Activated CD8-positive, alpha-beta memory T cell treated with anti-CD3 and anti-CD28 coated beads, Interleukin-2, amount 50 U/mL, for 48 hours (primary cell): ENCODE measurements around the gene DUS2.
"Not testable (repeated sequence)": the region's sequence is repeated elsewhere in the genome, so short reads cannot be mapped to it uniquely, and the experiment has no call there.

Experiments
- DNase-seq: peaks from one replicate; pipeline ENCODE4 v3.0.0-alpha.2; 2020

DUS2 gene

DNA sequence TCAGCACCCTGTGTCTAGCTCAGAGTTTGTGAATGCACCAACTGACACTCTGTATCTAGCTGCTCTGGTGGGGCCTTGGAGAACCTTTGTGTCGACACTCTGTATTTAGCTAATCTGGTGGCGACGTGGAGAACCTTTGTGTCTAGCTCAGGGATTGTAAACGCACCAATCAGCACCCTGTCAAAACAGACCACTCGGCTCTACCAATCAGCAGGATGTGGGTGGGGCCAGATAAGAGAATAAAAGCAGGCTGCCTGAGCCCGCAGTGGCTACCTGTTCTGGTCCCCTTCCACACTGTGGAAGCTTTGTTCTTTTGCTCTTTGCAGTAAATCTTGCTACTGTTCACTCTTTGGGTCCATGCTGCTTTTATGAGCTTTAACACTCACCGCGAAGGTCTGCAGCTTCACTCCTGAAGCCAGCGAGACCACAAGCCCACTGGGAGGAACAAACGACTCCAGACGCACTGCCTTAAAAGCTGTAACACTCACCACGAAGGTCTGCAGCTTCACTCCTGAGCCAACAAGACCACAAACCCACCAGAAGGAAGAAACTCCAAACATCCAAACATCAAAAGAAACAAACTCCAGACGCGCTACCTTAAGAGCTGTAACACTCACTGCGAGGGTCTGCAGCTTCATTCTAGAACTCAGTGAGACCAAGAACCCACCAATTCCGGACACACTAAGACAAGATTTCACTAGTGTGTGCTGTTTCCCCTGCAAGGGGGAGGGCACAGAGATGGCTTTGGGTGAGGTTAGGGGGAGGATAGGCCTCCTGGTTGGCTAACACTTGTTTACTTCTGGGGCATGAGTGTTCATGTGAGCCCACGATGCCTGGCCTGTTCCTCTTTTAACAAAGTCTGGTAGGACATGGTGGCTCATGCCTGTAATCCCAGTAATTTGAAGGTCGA, 24.1 kb upstream of the DUS2 start, which contains the start of gene DPEP2:
TSS of gene DPEP2 (minus strand) at position 706 of the 910 bp plus-strand sequence. CDS start 6,272 bp downstream, outside the sequence.
- DNase-seq = not testable (repeated sequence)

DNA sequence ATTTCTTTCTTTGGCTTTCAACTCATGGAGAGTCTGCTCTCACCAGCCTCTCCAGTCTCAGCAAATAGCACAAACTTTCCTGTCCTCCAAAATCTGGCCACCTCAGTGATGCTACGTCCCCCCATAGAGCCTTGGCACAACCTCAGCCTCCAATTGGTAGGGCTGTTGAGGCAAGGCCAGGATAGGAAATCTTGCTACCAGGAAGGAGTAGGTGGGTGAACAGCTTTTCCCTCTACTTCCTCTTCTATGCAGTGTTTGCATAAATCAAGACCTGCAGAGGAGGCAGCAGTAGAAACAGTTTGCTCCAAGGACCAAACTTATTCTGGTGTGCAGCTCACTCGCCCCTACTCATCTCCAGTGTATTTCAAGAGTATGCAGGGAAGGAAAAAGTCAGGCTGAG, 23.1 kb upstream of the DUS2 start:
- no peak for DNase-seq

DNA sequence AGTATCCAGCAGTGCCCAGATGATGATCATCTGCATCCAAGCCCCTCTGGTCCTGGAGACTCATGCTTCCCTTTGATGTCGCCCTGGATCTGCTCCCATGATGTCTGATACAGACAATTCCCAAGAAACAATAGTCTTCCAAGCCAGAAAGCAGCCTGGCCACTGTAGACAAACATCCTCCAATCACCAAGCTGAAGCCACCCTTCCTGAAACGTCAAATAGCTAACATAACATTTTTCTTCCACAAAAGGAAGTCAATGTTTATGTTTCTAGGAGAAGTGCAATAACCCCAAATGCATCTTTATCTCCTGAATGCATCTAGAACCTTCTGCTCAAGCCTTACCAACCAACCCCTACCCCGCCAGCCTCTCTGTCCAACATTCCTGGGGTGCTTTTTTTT, 22.6 kb upstream of the DUS2 start:
- no peak for DNase-seq

DNA sequence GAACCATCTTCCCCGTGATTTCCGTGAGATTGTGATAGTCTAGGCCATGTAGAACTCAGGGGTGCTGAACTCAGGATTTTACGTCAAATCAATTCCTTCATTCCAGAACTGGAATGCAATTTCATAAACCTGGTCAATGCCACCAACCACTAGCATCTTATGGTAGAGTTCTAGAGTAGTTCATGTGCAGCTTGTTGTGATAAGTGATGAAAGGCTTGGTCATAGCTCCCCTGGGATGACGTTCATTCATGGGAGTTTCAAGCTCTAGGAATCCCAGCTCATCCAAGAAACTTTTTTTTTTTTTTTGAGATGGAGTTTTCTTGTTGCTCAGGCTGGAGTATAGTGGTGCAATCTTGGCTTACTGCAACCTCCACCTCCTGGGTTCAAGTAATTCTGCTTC, 20.1 kb upstream of the DUS2 start:
- no peak for DNase-seq

DNA sequence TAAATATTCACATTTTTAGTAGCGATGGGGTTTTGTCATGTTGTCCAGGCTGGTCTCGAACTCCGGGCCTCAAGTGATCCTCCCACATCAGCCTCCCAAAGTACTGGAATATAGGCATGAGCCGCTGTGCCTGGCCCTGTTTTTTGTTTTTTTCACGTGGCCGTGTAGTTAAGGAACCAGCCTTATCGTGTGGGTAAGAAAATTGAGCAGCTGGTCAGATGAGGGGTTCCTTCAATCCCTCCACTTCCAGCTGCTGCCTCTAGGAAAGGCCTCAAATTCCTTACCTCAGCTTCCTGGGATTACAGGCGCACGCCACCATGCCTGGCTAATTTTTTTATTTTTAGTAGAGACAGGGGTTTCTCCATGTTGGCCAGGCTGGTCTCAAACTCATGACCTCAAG, 17.9 kb upstream of the DUS2 start:
- no peak for DNase-seq

DNA sequence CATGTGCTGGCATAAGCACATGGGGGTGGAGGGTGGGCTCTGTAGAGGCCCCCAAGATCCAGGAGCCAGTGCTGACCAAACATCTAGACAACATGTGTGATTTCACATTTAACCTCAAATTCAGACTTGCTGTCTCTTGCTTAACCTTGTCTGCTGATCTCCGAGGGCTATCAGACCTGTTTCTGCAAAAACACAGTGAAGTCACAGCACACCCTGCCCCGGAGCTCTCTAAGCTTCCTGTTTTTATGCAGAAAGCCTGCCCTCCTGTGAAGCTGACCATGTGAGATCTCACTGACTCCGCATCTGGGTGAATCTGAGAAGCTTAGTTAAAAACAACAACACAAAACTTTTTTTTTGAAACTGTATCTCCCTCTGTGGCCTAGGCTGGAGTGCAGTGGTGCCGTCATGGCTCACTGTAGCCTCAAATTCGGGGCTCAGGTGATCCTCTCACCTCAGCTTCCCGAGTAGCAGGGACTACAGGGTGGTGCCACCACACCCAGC, 17.2 kb upstream of the DUS2 start:
- DNase-seq = no peak

DNA sequence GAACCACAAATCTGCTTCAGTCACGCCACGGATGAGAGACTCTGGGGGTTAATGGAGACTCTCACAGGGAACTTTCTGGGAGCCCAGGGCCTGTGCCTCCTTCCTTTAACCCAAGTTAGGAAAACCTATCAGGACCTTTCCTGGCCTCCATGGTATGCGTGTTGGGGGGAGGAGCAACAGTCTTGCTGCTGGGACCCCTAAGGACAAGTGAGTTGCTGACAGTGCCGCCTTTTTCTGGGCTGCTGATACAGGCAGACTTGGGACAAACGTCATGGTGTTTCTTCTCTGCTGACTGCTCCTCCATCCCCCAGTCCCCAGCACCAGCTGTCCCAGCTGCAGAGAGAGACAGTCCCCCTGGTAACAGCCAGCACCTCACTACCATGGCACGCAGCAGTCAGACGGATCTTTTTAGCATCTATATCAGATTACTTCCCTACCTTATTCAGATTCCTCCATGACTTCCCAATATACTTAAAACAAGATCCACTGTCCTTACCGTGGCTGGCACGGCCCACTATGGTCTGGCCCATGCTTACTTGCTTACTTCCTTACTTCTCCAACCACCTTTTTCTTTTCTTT, 13.8 kb upstream of the DUS2 start:
- no peak for DNase-seq

DNA sequence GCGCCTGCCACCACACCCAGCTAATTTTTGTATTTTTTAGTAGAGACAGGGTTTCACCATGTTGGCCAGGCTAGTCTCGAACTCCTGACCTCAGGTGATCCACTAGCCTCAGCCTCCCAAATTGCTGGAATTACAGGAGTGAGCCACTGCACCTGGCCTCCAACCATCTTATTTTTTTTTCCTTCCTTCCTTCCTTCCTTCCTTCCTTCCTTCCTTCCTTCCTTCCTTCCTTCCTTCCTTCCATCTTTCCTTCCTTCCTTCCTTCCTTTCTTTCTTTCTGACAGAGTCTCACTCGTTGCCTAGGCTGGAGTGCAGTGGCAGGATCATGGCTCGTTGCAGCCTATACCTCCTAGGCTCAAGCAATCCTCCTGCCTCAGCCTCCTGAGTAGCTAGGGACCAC, 13.2 kb upstream of the DUS2 start:
- not testable (repeated sequence) for DNase-seq

DNA sequence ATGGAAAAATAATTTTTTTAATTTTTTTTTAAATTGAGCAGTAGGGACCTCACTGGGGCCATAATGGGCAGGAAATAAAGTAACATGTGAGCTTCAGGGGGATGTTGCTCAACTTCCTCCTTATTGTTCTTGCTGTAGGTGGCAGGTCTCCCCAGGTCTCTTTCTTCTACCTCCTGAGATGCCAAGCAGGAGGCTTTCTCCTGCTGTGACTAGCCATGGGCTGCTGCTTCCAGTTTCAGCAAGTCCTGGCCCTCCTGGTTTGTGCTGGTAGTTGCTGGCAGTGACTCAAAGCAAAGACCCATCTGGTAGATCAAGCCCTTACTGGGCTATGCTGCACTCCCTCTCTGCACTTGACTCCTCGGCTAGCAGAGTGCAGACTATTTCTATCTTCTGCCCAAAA, 9.6 kb upstream of the DUS2 start:
- DNase-seq = no peak

DNA sequence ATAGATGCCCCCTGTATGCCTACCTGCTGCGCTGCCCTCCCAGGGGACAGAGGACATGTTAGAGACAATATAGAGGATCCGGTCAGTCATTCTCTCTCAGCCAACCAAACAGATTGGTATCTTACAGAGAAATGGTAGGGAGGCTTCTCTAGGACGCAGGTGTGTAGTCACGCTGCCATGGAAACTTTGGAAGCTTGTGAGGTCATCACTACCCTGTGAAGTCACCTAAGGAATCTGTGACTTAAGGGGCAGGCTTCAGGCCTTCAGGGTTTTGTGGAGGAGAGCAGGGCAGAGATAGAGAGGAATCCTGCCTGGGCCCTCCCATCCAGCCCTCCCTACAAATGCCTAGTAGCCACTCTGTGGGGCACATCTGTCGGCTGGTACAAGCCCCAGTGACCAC, 7.4 kb upstream of the DUS2 start, which contains the start of gene DPEP2NB:
TSS of gene DPEP2NB (minus strand) at position 231 of the 400 bp plus-strand sequence. CDS start at position 90, 141 bp downstream.
- no peak for DNase-seq

DNA sequence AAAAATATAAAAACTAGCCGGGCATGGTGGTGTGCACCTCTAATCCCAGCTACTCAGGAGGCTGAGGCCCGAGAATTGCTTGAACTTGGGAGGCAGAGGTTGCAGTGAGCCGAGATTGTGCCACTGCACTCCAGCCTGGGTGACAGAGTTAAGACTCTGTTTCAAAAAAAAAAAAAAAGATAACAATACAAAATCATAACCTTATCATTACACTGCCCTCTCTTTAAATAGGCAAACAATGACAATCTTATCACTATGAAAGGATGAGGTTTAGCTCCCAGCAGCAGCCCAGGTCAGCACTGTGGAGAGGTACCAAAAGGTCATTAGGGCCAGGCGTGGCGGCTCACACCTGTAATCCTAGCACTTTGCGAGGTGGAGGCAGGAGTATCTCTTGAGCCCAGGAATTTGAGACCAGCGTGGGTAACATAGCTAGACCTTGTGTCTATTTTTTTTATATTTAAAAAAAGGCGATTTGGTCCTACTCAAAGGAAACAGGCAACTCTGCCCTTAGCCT, 3.9 kb upstream of the DUS2 start:
- no peak for DNase-seq

DNA sequence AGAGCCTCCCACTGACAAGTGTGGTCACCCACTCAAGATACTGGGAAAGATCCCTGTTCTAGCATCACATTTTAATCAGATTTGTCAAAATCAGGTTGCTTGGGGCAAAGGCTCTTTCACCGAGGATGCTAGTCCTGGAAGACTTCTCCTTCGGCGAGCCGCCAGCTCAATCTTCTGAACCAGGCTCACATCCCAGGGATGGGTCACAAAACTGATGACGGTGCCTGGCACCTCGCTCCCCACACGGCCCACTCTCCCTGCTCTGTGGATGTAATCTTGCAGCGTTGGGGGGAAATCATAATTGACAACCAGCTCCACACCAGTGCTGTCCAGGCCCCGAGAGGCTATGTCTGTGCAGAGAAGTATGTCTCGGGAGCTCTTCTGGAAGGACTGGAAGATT, 1.6 kb upstream of the DUS2 start:
- DNase-seq = no peak

DNA sequence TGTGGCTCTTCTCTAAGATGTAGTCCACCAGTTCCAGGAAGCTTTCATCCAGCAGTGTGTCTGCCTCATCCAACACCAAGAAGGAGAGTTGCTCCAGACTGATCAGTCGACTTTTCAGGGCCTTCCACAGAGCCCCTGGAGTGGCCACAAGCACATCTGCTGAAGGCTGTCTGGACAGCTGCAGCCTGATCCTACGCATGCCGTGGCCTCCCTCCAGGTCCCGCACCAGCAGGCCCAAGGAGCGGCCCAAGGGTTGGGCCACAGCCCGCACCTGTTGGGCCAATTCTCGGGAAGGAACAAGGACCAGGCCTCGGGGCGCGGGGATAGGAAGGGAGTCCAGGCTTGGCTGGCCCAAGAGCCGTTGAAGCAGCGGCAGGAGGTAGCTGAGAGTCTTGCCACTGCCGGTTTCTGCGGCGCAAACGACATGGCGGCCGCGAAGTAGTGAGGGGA, 781 bp upstream of the DUS2 start:
- DNase-seq = no peak

DNA sequence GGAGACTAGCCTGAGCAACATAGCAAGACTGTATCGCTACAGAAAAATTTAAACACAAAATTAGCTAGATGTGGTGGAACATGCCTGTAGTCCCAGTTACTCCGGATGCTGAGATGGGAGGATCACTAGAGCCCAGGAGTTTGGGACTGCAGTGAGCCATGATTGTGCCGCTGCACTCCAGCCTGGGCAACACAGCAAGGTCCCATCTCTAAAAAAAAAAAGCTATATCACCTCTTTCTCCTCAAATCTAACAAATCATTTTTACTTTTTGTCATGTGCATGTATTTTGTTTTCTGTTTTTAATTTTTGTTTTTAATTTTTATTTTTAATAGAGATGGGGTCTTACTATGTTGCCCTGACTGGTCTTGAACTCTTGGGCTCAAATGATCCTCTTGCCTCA, 5.9 kb downstream of the DUS2 start:
- no peak for DNase-seq

DNA sequence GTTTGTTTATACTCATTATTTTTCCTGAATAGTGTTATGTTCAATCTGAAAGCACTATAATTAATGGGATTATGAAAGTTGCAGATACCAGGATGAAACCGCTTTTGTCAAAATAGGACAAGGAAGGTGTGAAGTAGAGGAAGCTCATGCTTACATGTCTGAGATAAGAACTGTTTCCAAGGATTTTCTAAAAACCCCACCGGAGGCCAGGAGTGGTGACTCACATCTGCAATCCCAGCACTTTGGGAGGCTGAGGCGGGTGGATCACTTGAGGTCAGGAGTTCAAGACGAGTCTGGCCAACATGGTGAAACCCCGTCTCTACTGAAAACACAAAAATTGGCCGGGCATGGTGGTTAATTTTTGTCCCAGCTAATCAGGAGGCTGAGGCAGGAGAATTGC, 7.0 kb downstream of the DUS2 start:
- DNase-seq = not testable (repeated sequence)

DNA sequence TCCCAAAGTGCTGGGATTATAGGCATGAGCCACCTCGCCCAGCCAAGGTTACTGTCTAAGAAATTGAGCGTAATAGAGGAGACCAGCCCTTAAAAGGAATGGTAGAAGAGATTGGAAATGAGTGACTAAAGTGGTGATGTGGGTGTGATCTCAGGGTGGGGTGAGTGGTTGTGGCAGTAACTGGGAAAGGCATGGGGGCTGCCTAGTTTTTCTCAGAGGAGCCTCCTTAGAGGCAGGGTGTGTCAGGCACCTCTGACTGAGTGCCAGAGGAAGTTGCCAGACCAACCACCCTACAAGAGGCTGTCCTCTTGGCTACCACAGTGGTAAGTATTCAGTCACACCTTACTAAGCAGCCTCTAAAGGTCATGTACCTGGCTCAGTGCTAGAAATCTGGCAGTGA, 8.9 kb downstream of the DUS2 start:
- DNase-seq = no peak

DNA sequence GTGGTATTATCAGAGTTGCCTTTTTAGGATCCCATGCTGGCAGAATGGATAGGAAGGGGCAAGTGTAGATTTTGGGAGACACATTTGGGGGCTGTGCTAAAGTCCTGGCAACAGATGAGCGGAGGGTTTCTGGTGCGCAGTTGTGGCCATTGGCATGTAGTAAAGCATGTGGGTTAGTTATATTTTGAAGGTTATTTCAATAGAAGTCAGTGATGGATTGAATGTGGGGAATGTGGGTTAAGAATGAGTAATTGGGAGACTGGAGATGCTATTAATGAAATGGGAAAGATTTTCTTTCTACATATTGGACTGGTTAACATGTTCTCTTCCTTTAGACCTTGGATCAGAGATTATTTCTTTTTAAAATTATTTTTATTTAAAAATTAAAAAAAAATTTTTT, 10.0 kb downstream of the DUS2 start:
- no peak for DNase-seq

DNA sequence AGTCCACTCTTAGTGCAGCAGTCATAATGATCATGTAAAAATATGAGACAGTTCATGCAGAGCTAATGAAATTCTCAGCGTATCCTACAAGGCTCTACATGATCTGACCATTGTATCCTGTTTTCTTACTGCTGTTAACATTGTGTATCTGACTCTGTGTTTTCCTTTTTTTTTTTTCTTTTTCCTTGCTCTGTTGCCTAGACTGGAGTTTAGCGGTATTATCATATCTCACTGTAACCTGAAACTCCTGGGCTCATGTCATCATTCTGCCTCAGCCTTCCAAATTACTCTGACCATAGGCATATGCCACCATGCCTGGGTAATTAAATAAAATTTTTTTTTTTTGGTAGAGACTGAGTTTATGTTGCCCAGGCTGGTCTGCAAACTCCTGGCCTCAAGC, 12.1 kb downstream of the DUS2 start:
- no peak for DNase-seq

DNA sequence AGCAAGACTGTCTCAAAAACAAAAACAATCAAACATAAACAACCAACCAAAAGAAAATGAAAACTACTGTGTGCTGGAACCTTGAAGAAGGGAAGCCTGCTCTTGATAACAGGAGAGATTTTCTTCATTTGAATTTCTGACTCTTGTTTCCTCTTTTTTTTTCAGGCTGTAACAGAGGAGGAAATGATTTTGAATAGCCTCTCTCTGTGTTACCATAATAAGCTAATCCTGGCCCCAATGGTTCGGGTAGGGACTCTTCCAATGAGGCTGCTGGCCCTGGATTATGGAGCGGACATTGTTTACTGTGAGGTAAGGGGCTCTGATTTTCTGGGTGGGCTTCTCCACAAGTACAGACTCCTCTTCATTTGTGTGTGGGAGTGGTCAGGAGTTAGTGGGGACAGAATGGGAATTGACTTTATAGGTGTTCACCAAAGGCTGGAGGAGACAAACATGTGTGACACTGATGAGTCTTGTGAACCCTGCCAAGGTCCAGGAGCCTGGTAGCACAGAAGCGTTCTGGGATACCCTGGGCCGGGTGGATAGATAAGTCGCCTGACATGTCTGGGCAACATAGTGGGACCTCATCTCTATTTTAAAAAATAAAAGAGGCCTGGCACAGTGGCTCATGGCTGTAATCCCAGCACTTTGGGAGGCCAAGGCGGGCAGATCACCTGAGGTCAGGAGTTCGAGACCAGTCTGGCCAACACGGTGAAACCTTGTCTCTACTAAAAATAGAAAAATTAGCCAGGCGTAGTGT, 14.9 kb downstream of the DUS2 start:
- DNase-seq = no peak

DNA sequence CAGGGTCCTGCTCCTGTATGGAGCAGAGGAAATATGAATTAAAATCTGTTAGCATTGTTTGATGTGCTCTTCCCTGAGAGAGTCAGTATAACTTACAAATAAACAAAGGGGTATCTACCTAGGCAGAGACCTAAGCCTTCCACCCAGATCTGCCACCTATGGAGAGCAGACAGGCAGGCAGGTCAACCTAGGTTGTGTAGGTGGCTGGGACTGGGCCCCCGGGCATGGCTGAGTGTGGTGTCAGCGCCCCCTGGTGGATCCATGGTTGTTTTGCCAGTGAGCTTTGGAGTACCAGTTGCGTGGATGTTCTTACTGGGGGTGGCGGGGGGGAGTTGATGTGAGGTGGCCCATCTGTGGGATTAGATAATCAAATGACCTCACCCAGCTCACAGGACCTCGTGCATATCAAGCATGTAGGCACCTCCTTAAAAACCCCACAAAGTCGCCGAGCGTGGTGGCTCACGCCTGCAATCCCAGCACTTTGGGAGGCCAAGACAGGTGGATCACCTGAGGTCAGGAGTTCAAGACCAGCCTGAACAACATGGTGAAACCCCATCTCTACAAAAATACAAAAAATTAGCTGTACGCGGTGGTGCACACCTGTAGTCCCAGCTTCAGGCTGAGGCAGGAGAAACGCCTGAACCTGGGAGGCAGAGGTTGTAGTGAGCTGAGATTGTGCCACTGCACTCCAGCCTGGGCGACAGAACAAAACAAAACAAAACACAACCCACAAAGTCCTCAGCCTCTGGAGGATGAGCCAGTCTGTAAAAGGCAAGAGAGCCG, 17.6 kb downstream of the DUS2 start:
- DNase-seq = peak; percentile 97

DNA sequence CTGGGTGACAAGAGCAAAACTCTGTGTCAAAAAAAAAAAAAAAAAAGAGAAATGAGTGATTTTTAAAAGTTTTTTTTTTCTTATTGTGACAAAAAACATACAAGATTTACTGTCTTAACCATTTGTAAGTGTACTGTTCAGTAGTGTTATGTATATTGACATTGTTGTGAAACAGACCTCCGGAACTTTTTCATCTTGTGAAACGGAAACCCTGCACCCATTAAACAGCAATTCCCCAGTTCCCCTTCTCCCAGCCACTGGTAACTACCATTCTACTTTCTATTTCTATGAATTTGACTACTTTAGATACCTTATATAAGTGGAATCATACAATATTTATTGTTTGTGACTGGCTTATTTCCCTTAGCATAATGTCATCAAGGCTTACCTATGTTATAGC, 18.7 kb downstream of the DUS2 start:
- DNase-seq = no peak

DNA sequence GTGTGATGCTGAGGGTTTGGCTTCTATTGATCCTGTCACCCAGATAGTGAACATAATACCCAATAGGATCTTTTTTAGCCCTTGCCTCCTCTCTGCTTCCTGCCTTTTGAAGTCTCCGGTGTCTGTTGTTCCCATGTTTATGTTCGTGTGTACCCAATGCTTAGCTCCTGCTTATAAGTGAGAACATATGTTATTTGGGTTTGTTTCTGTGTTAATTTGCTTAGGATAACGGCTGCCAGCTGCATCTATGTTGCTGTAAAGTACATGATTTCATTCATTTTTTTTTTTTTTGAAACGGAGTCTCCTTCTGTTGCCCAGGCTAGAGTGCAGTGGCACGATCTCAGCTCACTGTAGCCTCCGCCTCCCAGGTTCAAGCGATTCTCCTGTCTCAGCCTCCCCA, 23.0 kb downstream of the DUS2 start:
- no peak for DNase-seq
